HG03066 (cell line): ENCODE data around the gene ARRB1.
"Not testable (repeated sequence)": the region's sequence is repeated elsewhere in the genome, so short reads cannot be mapped to it uniquely, and the experiment has no call there.

Experiments
- ATAC-seq: cut with Tn5 transposase; IDR thresholded peaks from one replicate; pipeline ENCODE4 v1.9.1; 2021; ENCODE audit warnings: low read depth; ENCODE audit not compliant: unreplicated experiment

The ARRB1 gene

DNA sequence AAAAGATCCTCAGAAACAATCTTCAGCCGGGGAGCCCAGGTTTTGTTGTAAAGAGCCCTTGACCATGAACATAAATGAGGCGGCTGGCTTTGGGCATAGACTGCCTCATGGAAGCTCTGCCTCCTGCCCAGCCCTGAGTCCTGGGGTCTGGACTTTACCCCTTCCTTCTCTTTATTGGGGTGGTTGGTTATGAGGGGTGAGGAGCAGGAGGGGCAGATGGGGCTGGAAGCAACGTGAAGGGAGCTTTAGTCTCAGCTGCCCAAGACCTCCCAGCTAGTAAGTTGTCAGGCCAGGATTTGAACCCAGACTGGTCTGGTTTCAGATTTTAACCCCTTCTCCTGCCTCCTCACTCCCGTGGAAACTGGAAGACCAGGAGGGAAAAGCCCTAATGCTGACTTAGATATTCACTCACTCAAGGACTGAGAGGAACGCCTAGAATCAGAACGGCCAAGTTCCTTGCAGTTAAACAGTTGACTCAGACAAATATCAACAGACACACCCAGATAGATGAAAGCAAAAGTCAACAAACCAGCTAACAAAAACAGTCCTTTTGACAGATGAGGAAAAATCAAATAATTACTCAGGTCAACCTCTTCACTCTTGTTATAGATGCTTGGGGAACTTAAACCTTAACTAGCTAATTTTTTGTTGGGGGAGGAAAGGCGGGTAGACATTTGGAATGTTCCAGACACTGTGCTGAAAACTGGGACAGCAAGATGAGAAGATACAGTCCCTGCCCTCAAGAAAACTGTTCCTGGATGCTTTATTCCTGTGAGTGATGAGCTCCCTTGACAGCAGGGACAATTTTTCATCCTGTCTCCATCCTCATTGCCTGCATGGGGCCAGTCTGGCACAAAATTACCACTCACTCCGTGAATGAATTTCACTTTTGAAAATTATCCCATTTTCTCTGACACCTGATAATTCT is 20.8 kb upstream of the ARRB1 start:
- no peak for ATAC-seq

DNA sequence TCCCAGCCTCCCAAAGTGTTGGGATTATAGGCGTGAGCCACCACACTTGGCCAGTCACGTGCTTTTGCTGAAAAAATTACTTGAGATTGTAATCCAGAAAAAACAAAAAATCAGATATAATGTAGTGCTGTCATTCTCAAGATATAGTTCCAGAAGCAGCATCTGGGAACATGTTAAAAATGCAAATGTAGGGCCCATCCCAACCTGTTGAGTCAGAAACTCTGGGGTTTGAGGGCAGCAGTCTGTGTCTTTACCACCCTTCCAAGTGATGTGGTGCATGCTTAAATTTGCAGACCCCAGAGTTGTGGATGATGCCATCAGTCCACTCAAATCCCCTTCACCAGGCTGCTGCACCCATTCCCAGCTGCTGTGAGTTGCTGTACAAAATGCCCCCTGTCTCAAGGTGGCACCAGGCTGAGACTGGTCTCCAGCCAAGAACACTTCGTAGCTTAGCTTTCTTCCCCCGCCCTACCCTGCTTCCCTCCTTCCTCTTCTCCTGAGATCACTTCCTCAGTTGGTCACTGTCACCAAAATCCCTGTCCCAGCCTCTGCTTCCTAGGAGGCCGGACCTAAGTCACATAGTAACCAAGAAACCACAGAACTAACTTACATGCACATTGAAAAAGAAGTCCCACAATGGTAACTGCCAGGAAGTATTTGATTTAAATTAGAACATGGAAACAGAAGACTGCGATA is 18.2 kb upstream of the ARRB1 start:
- ATAC-seq = no peak

DNA sequence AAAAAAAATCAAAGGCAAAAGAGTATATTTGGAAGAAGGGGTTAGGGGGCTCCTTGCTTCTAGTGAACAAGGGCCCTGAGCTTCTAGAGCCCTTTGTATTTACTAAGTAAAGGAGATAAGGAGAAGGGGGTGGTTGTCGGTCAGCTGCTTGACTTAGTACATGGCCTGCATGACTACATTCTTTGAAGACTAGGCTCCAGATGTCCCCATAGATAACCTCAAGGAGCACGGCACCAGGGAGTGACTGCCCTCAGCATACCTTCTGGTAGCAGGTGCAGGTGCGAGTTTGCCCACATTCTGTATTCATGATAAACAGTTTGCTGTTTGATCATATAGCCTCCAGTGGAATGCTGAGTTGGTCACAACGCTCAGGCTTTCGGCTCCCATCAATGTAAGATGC is 15.4 kb upstream of the ARRB1 start:
- not testable (repeated sequence) for ATAC-seq

DNA sequence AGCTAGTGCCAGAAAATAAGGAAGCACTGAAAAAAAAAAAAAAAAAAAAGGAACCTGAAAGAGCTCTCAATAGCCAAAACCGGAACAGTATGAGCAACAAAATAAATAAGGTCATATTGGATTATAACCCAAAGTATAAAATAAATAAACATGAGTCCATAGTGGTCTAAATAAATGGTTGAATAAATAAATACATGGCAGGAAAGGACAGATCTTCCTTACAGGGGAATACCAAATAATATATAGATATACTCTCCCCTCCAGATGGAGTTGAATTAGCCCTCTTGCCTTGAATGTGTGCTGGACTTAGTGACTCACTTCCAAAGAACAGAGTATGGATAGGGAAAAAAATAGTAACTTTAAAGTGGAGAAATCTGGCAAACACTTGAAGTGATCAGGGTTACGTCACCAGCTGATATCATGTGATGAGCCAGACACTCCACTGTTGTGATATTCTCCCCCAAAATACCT is 14.3 kb upstream of the ARRB1 start:
- no peak for ATAC-seq

DNA sequence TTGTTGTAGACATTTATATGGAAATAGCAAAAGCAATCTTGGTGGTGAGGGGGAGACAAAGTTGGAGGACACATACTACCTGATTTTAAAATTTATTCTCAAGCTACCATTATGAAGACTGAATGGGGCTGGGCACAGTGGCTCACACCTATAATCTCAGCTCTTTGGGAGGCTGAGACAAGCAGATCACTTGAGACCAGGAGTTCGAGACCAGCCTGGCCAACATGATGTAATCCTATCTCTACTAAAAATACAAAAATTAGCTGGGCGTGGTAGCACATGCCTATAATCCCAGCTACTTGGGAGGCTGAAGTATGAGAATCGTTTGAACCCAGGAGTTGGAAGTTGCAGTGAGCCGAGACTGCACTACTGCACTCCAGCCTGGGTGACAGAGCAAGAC is 10.8 kb upstream of the ARRB1 start:
- ATAC-seq = not testable (repeated sequence)

DNA sequence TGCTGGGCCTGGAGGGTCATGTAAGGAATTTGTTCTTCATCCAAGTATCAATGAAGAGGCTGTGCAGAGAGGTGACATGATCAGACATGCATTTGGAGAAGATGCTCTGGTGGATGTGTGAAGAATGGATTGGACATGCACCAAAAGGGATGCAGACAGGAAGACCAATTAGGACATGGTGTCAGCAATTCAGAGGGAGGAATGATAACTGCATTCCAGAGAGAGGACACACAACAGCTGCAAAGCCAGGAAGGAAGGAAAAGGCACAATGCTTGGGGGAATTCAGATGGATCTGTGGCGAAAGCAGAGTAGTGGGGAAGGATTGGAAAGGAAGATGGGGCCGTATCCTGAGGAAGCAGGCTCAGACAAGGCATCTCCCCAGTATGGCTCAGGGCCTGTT is 5.2 kb upstream of the ARRB1 start:
- no peak for ATAC-seq

DNA sequence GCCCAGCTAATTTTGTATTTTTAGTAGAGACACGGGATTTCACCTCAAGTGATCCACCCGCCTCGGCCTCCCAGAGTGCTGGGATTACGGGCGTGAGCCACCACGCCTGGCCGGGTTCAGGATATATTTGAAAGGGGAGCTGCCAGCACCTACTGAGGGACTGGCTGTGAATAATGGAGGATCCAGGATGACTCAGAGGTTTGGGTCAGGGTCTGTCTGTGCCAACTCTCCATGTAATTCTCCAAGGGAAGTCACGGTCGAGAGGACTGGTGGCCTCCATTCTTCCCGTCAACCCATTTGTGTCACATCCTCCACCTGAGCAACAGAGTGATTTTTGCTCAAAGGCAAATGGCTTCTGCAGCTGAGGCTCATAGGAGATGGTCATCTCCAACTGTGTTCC is 3.6 kb upstream of the ARRB1 start:
- ATAC-seq = no peak

DNA sequence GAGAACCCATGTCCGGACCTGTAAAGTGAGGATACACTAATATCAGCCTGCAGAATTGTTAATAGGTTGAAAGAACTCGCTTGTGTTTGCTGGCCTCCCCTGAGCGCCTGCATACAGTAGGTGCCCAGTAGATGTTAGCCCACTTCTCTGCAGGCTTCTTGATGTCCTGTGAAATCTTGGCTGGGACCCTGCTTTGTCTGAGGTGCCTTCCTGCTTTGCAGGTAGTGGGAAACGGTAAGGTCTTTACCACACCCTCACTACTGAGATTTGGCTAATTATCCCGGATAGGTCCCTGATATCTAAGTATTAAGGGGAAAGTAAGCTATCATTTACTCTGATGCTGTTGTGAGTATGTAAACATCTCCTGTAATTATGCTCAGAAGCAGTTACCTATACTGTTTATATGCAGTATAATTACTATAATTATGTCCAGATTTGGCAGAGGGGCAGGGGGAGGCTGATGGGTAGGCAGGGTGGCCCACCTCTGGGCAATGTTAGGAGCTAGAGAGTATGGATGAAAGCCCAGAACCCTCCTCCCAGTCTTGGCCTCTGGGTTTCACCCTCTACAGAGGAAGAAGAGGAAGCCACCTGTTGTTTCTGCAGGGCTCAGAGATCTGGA is 1.2 kb upstream of the ARRB1 start:
- ATAC-seq = no peak

DNA sequence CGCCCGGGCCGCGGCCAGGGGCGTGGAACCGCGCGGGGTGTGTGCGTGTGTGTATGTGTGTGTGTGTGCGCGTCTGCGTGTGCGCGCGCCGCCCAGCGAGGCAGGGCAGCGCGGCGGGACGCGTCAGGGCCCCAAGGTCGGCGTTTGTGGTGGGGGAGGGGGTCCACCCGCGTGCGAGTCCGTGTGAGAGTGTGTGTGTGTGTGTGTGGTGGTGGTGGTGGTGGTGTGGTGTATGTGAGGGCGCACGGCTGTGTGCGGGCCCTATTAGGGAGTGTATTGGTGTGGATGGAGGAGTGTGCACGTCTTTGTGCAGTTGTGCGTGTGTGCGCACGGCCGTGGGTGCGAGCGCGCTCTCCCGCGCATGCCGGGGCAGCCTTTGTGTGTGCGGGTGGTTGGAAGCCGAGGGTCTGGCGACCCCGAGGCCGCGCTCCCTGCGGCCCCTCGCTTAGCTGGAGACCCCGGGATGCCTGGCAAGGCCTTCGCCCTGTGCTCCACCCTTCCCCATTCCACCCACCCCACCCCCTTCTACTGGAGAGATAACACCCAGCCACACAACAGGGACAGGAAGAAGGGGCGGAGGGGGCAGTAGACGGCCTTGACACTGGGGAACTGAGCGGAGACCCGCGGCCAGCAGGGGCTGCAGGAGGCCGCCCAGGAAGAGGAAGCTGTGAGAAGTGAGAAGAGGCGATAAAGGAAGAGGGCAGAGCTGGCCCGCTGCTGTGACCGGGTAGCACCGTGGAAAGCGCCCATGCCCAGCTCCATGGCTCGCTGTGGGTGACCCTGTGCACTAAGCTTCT is 528 bp upstream of the ARRB1 start:
- ATAC-seq = peak; percentile 43

DNA sequence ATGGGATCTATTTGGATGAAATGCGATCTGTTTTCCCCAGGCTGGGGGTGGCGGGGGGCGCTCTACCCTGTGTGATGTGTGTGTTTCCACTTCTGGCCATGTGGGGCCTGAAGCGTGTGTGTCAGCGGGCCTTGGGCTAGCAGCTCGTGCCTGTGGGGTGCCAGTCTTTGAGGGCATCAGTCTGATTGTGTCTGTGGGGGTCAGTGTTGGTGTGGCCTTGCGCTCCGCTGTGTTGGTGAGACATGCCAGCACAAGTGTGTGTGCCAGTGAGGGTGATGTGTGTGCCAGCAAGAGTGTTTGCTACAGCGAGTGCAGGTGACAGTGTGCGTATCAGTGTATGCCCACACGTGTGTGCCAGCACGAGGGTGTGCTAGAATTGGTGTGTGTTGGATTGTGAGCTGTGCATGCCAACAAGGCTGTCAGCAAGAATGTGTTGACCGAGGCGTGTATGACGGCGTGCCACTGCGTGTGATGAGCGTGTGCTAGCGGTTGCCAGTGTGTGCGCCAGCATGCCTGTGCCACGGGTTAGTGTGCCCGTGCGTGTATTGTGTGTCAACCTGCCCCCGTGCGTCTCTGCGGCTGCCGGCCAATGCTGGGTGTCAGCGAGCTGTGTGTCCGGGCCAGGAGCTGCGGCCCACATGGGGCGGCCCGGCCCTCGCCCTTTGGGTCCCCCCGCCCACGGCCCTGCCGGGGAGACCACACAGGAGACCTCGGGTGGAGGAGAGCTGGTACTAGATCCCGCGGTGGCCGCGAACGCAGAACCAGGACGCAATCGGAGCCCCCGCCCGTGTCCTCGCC is 519 bp downstream of the ARRB1 start:
- peak; percentile 18 for ATAC-seq

DNA sequence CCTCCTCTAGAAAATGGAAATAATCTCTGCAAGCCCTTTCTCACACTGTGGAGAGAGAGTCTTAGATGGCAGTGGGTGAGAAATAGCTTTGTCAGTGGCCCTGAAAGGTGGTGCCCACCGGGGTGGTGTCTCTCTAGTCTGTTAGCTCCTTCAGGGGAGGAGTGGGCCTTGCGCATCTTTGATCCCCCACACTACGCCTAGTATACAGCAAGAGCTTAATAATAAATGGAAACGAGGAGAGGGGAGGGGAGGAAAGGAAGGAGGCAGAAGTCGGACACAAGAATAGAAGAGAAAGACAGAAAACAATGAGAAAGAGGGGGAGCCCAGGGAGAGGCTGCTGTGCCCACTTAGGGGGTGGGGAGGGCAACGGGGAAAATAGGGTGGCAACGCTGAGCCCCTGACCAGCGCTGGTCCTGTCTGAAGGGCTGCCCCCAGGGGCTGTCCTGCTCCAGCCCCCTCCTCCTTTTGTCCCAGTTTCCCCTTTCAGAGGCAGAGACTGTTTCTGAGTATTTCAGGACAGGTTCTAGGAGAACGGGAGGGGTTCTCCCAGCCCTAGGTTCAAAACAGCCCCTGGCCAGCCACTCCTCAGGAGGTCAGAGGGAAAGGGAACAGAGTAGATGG is 1.2 kb downstream of the ARRB1 start:
- no peak for ATAC-seq

DNA sequence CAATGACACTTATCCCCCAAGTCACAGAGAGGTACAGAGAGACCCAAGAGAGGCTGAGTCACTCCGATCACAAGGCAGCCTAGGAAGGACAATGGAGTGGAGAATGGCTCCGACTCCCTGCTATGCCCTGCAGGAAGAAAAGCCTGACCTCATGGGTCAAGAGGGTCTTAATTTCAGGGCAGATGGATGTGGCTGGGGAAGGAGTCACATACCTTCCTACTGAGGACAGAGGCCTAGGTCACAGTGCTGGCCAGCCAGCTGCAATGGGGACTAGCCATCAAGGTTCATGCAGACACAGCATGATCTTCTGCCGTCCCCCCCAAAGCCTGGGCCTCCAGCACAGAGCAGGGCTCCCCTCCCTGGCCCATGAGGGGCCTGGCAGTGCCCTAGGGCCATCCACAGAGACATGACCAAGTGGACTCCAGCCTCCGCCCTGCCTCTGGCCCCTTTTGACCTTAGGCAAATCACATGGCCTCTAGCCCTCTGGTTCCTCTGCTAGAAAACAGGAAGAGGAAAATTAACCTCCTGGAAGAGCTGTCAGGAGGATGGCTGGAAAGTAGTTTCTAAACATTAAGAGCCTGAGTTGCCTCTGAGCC is 1.8 kb downstream of the ARRB1 start:
- no peak for ATAC-seq

DNA sequence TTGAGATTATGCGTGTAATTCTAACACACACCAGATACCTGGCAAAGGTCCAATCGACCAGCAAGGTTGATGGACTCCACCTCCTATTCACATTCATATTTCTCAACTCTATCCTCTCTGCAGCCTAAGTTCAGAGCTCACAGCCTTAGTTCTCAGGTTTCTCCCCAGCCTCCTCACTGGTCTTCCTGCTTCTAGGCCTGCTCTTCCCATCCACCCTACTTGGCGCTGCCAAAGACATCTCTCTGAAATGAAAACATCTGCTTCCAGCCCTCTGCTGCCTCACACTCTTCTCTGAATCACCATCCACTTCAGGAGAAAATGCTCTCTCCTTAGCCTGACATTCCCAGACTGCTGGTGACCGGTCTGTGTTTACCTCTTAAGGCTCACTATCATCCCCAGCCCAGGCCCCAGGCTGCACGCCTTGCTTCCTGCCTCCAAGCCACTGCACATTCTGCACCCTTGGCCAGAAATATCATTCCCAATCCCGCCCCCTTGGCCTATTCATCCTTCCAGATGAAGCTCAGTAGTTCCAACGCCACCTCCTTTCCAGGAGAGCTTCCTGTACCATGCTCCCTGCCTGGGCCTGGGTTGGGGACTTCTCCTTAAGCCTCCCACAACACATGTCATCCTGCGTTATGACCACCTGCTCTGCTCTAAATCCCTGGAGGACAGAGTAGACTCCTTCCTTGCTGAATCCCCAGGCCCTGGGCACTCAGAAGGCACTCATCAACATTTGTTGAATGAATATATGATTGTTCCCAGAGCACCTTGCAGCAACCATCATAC is 3.5 kb downstream of the ARRB1 start:
- ATAC-seq = no peak

DNA sequence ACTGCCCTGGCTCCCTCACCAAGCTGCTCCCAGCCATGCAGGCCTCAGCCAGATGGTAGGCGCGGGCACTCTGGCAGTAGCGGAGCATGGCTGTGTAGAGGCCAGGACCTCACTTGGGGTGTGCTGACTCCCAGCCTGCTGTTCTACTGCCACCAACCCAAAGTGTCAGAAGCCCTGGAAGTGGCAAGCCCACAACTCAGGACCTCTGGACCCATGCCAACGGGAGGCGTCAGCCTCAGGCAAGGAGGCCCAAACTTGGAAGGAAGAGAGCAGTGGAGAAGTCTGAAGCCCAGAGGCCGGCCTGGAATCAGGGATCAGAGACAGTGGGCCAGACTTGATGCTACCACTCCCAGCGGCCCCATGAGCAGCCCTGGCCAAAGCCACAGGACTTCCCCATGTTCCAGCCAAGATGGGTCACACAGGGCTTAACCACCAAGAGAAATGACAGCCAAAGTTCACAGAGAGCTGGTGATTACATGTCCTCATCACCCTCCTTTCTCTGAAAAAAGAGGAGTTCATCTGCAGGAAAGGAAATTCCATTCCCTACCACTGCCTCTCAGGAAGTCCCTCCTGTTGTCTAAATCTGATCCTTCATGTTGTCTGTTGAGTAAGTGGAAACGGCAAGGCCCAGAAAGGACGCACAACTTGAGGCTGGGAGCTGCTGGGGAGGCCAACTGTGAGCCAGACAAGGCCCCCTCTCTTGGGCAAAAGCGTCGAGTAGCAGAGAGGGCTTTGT is 4.4 kb downstream of the ARRB1 start:
- ATAC-seq = no peak

DNA sequence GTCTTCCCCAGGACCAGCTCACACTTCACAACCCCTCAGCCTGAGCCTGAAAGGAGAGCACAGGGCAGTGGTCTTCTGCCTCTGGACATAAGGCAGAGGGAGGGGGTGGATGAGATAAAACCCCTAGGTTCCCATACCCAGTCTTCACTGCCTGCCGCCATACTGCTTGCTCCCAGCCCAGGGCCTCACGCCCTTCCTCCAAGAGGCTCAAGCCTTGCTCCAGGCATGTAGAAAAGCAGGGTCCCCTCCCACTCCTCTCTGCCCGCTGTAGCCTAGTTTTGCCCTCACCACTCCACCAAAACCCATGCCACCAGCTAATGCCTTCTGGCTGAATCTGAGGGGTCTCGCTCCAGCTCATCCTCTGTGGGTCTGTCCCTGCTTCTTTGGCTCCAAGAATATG is 5.2 kb downstream of the ARRB1 start:
- no peak for ATAC-seq

DNA sequence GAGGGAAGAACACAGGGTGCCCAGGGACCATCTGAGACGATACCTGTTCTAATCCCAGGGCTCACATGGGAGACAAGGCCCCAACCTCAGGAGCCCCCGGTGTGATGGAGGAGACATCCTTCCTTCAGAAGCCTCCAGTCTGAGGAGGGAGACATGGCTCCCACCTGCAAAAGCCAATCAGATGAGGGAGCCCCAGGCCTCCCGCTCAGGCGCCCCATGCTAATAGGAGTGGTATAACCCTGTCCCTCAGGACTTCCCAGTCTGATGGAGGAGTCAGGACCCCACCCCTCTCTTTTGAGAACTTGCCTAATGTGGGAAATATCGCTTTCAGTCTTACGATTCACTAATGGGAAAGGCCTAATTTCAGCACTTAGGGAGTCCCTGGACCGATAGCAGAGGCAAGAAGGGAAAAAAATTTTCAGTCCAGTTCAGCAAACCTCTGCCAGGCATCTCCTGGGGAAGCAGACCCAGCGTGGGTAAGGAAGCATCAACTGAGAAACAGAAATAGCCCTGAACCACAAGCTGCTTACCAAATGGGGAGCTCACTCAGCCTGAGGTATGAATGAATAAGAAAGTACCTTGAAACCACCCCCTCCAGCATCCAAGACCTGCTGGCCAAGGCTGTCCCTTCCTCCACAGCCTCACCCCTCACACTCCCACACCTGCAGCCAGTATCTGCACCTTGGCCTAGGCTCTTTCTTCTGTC is 5.9 kb downstream of the ARRB1 start:
- no peak for ATAC-seq
